ENCODE data around the gene FXYD5.

The FXYD5 gene

DNA sequence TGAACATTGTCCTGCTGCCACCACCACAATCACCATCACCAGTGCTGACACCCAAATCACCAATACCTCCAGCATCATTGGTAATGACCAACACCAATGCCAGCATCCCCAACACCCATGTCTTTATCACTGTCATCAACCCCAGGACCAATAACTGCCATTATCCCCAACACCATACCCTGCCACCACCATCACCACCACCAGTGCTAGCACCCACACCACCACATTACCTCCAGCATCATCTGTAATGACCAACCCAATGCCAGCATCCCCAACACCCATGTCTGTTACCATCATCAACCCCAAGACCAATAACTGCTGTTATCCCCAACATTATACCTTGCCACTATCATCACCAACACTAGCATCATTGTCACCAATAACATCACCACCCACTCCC lies 22.3 kb upstream of the FXYD5 start:
- H3K4me3 ChIP-seq (ENCODE audit: low read depth, low read length, poor library complexity, severe bottlenecking) = no peak overlapping the region
- no peak overlapping the region for H3K27ac ChIP-seq (ENCODE audit: low read depth, low read length, poor library complexity, severe bottlenecking)
- H3K27me3 ChIP-seq (ENCODE audit: insufficient read depth, low read length) = no peaks in the 10 kb centered on the region; the same call in 1 of the 2 replicates
- no peaks in the 10 kb centered on the region for H3F3A ChIP-seq (ENCODE audit: insufficient read depth, low read length)
- H3K4me1 ChIP-seq (ENCODE audit: insufficient read depth, low read length, severe bottlenecking) = no peaks in the 10 kb centered on the region
- no peaks in the 10 kb centered on the region for H3K79me2 ChIP-seq (ENCODE audit: insufficient read depth, low read length)
- TF ChIP-seq EZH2 (IDR thresholded peaks at IDR 0.05; ENCODE audit: borderline replicate concordance, low read length) = no peak
- TF ChIP-seq, protein P1, sequence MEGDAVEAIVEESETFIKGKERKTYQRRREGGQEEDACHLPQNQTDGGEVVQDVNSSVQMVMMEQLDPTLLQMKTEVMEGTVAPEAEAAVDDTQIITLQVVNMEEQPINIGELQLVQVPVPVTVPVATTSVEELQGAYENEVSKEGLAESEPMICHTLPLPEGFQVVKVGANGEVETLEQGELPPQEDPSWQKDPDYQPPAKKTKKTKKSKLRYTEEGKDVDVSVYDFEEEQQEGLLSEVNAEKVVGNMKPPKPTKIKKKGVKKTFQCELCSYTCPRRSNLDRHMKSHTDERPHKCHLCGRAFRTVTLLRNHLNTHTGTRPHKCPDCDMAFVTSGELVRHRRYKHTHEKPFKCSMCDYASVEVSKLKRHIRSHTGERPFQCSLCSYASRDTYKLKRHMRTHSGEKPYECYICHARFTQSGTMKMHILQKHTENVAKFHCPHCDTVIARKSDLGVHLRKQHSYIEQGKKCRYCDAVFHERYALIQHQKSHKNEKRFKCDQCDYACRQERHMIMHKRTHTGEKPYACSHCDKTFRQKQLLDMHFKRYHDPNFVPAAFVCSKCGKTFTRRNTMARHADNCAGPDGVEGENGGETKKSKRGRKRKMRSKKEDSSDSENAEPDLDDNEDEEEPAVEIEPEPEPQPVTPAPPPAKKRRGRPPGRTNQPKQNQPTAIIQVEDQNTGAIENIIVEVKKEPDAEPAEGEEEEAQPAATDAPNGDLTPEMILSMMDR (IDR thresholded peaks at IDR 0.05; ENCODE audit: low read length) = no peak
- H2AFZ ChIP-seq (ENCODE audit: low read length) = no peak overlapping the region
- H4K20me1 ChIP-seq (ENCODE audit: insufficient read depth, low read length) = no peaks in the 10 kb centered on the region
- H3K9me3 ChIP-seq (ENCODE audit: low read length) = no peaks in the 10 kb centered on the region
- H3K4me2 ChIP-seq (ENCODE audit: low read length) = no peak overlapping the region
- H3K9ac ChIP-seq (ENCODE audit: low read length) = no peak overlapping the region
- no peaks in the 10 kb centered on the region for H3K9me2 ChIP-seq (ENCODE audit: low read depth, low read length)
- H3K36me3 ChIP-seq (ENCODE audit: insufficient read depth, low read length) = no peaks in the 10 kb centered on the region

- H3K27ac ChIP-seq (ENCODE audit: low read depth, low read length, poor library complexity, severe bottlenecking) = no peak overlapping the region
Observed at GRCh38 chr19:35133826-35134225, 20.7 kb upstream of the FXYD5 start.

GRCh38 chr19:35134601-35135242 lies 19.8 kb upstream of the FXYD5 start, which contains the start of gene LGI4:
Gene LGI4, minus strand, starts transcription at chr19:35135059. Its CDS starts 379 bp downstream, at chr19:35134680.
- H3K9me3 ChIP-seq (ENCODE audit: low read length) = no peaks in the 10 kb centered on the region
- no peaks in the 10 kb centered on the region for H3F3A ChIP-seq (ENCODE audit: insufficient read depth, low read length)
- no peak within 1 kb of the TSS for H3K4me2 ChIP-seq (ENCODE audit: low read length)
- no peaks in the 10 kb centered on the region for H3K79me2 ChIP-seq (ENCODE audit: insufficient read depth, low read length)
- H4K20me1 ChIP-seq (ENCODE audit: insufficient read depth, low read length) = no peaks in the 10 kb centered on the region
- no peaks in the 10 kb centered on the region for H3K4me1 ChIP-seq (ENCODE audit: insufficient read depth, low read length, severe bottlenecking)
- H3K27ac ChIP-seq (ENCODE audit: low read depth, low read length, poor library complexity, severe bottlenecking) = no peak within 1 kb of the TSS
- H2AFZ ChIP-seq (ENCODE audit: low read length) = no peak within 1 kb of the TSS
- H3K4me3 ChIP-seq (ENCODE audit: low read depth, low read length, poor library complexity, severe bottlenecking) = no peak within 1 kb of the TSS
- no peak for TF ChIP-seq EZH2 (IDR thresholded peaks at IDR 0.05; ENCODE audit: borderline replicate concordance, low read length)
- TF ChIP-seq, protein P1 (IDR thresholded peaks at IDR 0.05; ENCODE audit: low read length) = no peak
- H3K9me2 ChIP-seq (ENCODE audit: low read depth, low read length) = no peaks in the 10 kb centered on the region
- no peaks in the 10 kb centered on the region; the same call in 1 of the 2 replicates for H3K27me3 ChIP-seq (ENCODE audit: insufficient read depth, low read length)
- no peaks in the 10 kb centered on the region for H3K36me3 ChIP-seq (ENCODE audit: insufficient read depth, low read length)
- no peak within 1 kb of the TSS for H3K9ac ChIP-seq (ENCODE audit: low read length)

More at GRCh38 chr19:35133826-35134225, 20.7 kb upstream of the FXYD5 start:
- H3K9me2 ChIP-seq (ENCODE audit: low read depth, low read length) = no peaks in the 10 kb centered on the region
- no peaks in the 10 kb centered on the region for H4K20me1 ChIP-seq (ENCODE audit: insufficient read depth, low read length)
- H2AFZ ChIP-seq (ENCODE audit: low read length) = no peak overlapping the region
- H3K36me3 ChIP-seq (ENCODE audit: insufficient read depth, low read length) = no peaks in the 10 kb centered on the region
- H3K9me3 ChIP-seq (ENCODE audit: low read length) = no peaks in the 10 kb centered on the region
- no peaks in the 10 kb centered on the region for H3F3A ChIP-seq (ENCODE audit: insufficient read depth, low read length)
- no peaks in the 10 kb centered on the region for H3K79me2 ChIP-seq (ENCODE audit: insufficient read depth, low read length)
- TF ChIP-seq, protein P1 (IDR thresholded peaks at IDR 0.05; ENCODE audit: low read length) = no peak
- TF ChIP-seq EZH2 (IDR thresholded peaks at IDR 0.05; ENCODE audit: borderline replicate concordance, low read length) = no peak
- H3K27me3 ChIP-seq (ENCODE audit: insufficient read depth, low read length) = no peaks in the 10 kb centered on the region; the same call in 1 of the 2 replicates
- H3K4me2 ChIP-seq (ENCODE audit: low read length) = no peak overlapping the region
- no peaks in the 10 kb centered on the region for H3K4me1 ChIP-seq (ENCODE audit: insufficient read depth, low read length, severe bottlenecking)
- no peak overlapping the region for H3K4me3 ChIP-seq (ENCODE audit: low read depth, low read length, poor library complexity, severe bottlenecking)
- no peak overlapping the region for H3K9ac ChIP-seq (ENCODE audit: low read length)

Data from OCI-LY1 (cell line).